Gastroesophageal sphincter (tissue), 3 donors: Measurements from ENCODE around the gene PRRG3.

Experiments
- POLR2A ChIP-seq, 2 donors: fragments of 450-650 bp; IDR thresholded peaks; one replicate each; pipeline ENCODE4 v1.6.1; 2017; ENCODE audit warnings: antibody characterized with exemption in 2 of 2, mild to moderate bottlenecking in 2 of 2, moderate library complexity in 1 of 2
- TF ChIP-seq, protein P1 (sequence below), 4 experiments: fragments of 200-600 bp in 2 of 4; fragments of 450-650 bp in 2 of 4; sonication (generic) in 1 of 4; IDR thresholded peaks; one replicate each; pipeline ENCODE4 v1.5.1; 2017 to 2019; ENCODE audit warnings: antibody characterized with exemption in 4 of 4, mild to moderate bottlenecking in 2 of 4, moderate library complexity in 2 of 4

DNA sequence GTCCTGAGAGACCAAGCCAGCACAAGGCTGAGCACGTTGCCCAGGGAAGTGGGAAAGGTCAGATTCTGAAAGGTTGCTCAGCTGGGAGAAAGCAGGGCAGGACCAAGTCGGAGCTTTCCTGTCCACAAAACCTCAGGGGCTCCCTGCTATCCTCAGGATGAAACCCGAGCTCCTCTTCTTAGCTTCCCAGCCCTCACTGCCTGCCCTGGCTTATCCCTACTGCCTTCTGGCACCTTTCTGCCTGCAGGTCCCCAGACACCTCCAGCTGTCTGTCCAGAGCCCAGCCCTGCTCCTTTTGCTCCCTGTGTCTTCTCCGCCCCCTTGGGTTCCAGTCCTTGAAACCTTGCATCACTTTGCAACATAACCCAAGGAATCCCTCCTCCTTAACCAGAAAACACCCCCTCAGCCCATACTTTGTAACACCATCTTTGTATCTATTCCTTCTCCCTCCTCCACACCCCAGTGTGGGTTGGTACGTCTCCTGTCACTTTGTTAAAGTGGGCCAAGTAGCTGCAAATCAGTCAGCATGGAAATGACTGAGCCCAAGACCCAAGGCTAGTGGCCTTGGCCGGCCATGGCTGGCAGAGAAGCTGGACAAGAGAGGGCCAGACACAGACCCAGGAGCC, 20.0 kb upstream of the PRRG3 start:
- TF ChIP-seq, protein P1, sequence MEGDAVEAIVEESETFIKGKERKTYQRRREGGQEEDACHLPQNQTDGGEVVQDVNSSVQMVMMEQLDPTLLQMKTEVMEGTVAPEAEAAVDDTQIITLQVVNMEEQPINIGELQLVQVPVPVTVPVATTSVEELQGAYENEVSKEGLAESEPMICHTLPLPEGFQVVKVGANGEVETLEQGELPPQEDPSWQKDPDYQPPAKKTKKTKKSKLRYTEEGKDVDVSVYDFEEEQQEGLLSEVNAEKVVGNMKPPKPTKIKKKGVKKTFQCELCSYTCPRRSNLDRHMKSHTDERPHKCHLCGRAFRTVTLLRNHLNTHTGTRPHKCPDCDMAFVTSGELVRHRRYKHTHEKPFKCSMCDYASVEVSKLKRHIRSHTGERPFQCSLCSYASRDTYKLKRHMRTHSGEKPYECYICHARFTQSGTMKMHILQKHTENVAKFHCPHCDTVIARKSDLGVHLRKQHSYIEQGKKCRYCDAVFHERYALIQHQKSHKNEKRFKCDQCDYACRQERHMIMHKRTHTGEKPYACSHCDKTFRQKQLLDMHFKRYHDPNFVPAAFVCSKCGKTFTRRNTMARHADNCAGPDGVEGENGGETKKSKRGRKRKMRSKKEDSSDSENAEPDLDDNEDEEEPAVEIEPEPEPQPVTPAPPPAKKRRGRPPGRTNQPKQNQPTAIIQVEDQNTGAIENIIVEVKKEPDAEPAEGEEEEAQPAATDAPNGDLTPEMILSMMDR (IDR thresholded peaks at IDR 0.05) = no peak
- no peak for TF ChIP-seq POLR2A (IDR thresholded peaks at IDR 0.05)
